GM23338 (cell line): ENCODE results near the gene TEX13B. TPM values are rescaled to one million over a fixed set of nuclear protein-coding genes. Genes with fewer than 3 reads are reported as not detected.

Source experiments
- ATAC-seq: fragments of 200-7000 bp; cut with Tn5 transposase; 3 replicates; pipeline ENCODE4 v1.9.1; 2020
- DNase-seq: peaks from one replicate; pipeline ENCODE4 v3.0.0-alpha.2; 2015; ENCODE audit warnings: low spot score
- H2AFZ ChIP-seq: fragments of 200-600 bp; sonication (generic); 2 replicates; pipeline ENCODE4 v1.8.0; 2016; ENCODE audit warnings: antibody characterized with exemption, mild to moderate bottlenecking, moderate library complexity
- H3F3A ChIP-seq: fragments of 200-600 bp; sonication (generic); replicated peaks from 2 replicates; pipeline ENCODE4 v1.8.0; 2017; ENCODE audit warnings: antibody characterized with exemption, mixed run types, low read depth
- H3K27ac ChIP-seq: fragments of 200-600 bp; sonication (generic); 2 replicates; pipeline ENCODE4 v1.6.1; 2016; ENCODE audit warnings: low read depth
- H3K27me3 ChIP-seq: fragments of 200-600 bp; sonication (generic); 2 replicates; pipeline ENCODE4 v1.8.0; 2016; ENCODE audit warnings: mild to moderate bottlenecking, mixed run types, moderate library complexity; ENCODE audit not compliant: insufficient read depth
- H3K36me3 ChIP-seq: fragments of 200-600 bp; sonication (generic); 2 replicates; pipeline ENCODE4 v1.8.0; 2016; ENCODE audit warnings: mild to moderate bottlenecking; ENCODE audit not compliant: insufficient read depth
- H3K4me1 ChIP-seq: fragments of 200-600 bp; sonication (generic); 2 replicates; pipeline ENCODE4 v1.8.0; 2016; ENCODE audit warnings: mild to moderate bottlenecking, moderate library complexity; ENCODE audit not compliant: insufficient read depth
- H3K4me2 ChIP-seq: fragments of 200-600 bp; sonication (generic); 2 replicates; pipeline ENCODE4 v1.7.1; 2017; ENCODE audit warnings: mixed run types
- H3K4me3 ChIP-seq: fragments of 200-600 bp; sonication (generic); 2 replicates; pipeline ENCODE4 v1.6.1; 2016; ENCODE audit warnings: mixed run types
- H3K79me2 ChIP-seq: fragments of 200-600 bp; sonication (generic); replicated peaks from 2 replicates; pipeline ENCODE4 v1.8.0; 2017; ENCODE audit warnings: mild to moderate bottlenecking; ENCODE audit not compliant: insufficient read depth
- H3K9me2 ChIP-seq: fragments of 200-600 bp; sonication (generic); 2 replicates; pipeline ENCODE4 v1.8.0; 2017; ENCODE audit not compliant: insufficient read depth
- H4K20me1 ChIP-seq: fragments of 200-600 bp; sonication (generic); replicated peaks from 2 replicates; pipeline ENCODE4 v1.8.0; 2017; ENCODE audit warnings: mild to moderate bottlenecking; ENCODE audit not compliant: insufficient read depth
- H3K27ac Mint-ChIP-seq: 2 replicates; pipeline ENCODE4 v1.8.0; 2020; ENCODE audit warnings: inconsistent platforms, mild to moderate bottlenecking, moderate library complexity, mixed read lengths
- H3K27me3 Mint-ChIP-seq: 3 replicates; pipeline ENCODE4 v1.8.0; 2022; ENCODE audit warnings: low read depth, mild to moderate bottlenecking, moderate library complexity, mixed read lengths, inconsistent platforms; ENCODE audit not compliant: insufficient read depth, poor library complexity
- H3K36me3 Mint-ChIP-seq: 3 replicates; pipeline ENCODE4 v1.8.0; 2021; ENCODE audit warnings: low read depth, mild to moderate bottlenecking, inconsistent platforms, moderate library complexity, mixed read lengths
- H3K4me1 Mint-ChIP-seq: 3 replicates; pipeline ENCODE4 v1.8.0; 2020; ENCODE audit warnings: mild to moderate bottlenecking, inconsistent platforms, mixed read lengths
- H3K4me3 Mint-ChIP-seq: 3 replicates; pipeline ENCODE4 v1.8.0; 2021; ENCODE audit warnings: moderate library complexity, mild to moderate bottlenecking, inconsistent platforms, mixed read lengths
- H3K9me3 Mint-ChIP-seq: 3 replicates; pipeline ENCODE4 v1.8.0; 2020; ENCODE audit warnings: moderate library complexity, mild to moderate bottlenecking, inconsistent platforms, mixed read lengths
- JUNB ChIP-seq: IDR thresholded peaks from one replicate; pipeline ENCODE4 v1.6.1; 2016; ENCODE audit warnings: antibody characterized with exemption; ENCODE audit not compliant: unreplicated experiment
- POLR2AphosphoS5 ChIP-seq: IDR thresholded peaks from 2 replicates; pipeline ENCODE4 v1.6.1; 2016; ENCODE audit warnings: antibody characterized with exemption, low read depth
- STAT1 ChIP-seq: IDR thresholded peaks from one replicate; pipeline ENCODE4 v1.6.1; 2016; ENCODE audit warnings: antibody characterized with exemption; ENCODE audit not compliant: unreplicated experiment
- long read RNA-seq: library from polyadenylated mRNA; unstranded; transcript quantifications from one replicate; pipeline ENCODE4 v2.0.0, GENCODE V29; 2020; ENCODE audit not compliant: unreplicated experiment
- polyA plus RNA-seq: library from polyadenylated mRNA; unstranded; fragments of >200 nt; fragmentation: Nextera tagmentation; extraction: Ambion mirVana; gene quantifications from 2 replicates; pipeline ENCODE4 v1.2.1, GENCODE V29; 2016
- total RNA-seq: library from RNA; depleted of rRNA; stranded (reverse); fragments of >200 nt; shearing (Covaris generic); gene quantifications from 2 replicates; pipeline ENCODE4 v1.2.3, GENCODE V29; 2014; rRNA removed
- TF ChIP-seq, protein P1 (sequence below): IDR thresholded peaks from one replicate; pipeline ENCODE4 v1.6.1; 2018; ENCODE audit warnings: antibody characterized with exemption; ENCODE audit not compliant: unreplicated experiment
- TF ChIP-seq, protein P2 (sequence below): fragments of 250-450 bp; sonication (Bioruptor Pico); IDR thresholded peaks from 2 replicates; pipeline ENCODE4 v1.5.0; 2020; ENCODE audit warnings: mild to moderate bottlenecking, moderate library complexity

Gene TEX13B, protein sequence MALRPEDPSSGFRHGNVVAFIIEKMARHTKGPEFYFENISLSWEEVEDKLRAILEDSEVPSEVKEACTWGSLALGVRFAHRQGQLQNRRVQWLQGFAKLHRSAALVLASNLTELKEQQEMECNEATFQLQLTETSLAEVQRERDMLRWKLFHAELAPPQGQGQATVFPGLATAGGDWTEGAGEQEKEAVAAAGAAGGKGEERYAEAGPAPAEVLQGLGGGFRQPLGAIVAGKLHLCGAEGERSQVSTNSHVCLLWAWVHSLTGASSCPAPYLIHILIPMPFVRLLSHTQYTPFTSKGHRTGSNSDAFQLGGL
- total RNA-seq, result 0.78 TPM in 1 of 2 replicates, not detected in the other
- 0.16 and 0.23 TPM in 2 replicates for polyA plus RNA-seq
- long read RNA-seq, result 0 reads

DNA sequence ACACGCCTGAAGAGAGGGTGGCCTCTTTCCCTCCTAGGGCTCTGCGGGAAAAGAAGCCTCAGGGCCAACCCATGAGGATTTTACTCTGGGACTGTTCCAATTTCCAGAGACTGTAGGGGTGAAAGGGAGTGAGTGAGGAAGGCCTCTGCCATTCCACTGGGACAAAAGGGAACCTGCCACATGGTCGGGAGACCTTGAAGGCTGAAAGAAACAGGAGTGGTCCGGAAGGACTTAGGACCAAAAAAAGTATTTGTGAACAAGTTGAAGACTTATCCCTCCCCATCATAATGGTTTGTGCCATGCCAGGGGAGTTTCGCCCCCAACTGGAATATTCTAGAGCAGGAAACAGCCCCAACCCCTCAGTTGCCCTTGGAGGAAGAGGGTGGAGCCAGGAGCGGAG is at the start of gene TEX13B:
TEX13B (minus strand) TSS at position 15 of the 400 bp plus-strand sequence. CDS start 243 bp downstream, outside the sequence.
- Histone ChIP-seq H3K4me1 (peaks cover 6% of the 10 kb centered on the region; the same call in 1 of the 2 replicates), H3K27ac (no peak within 1 kb of the TSS), H2AFZ (no peak within 1 kb of the TSS), H3K27me3 (no peaks in the 10 kb centered on the region), H4K20me1 (no peaks in the 10 kb centered on the region), H3K36me3 (no peaks in the 10 kb centered on the region), H3K4me3 (no peak within 1 kb of the TSS), H3K9me2 (no peaks in the 10 kb centered on the region), H3K79me2 (no peaks in the 10 kb centered on the region), H3F3A (no peaks in the 10 kb centered on the region), H3K4me2 (no peak within 1 kb of the TSS)
- H3K27ac Mint-ChIP-seq, result no peak within 1 kb of the TSS
- H3K27me3 Mint-ChIP-seq, result peaks cover 2% of the 10 kb centered on the region
- DNase-seq (no peak), ATAC-seq (no peak)
- H3K36me3 Mint-ChIP-seq, result peaks cover 28% of the 10 kb centered on the region; the same call in 2 of the 3 replicates
- H3K9me3 Mint-ChIP-seq, result no peaks in the 10 kb centered on the region
- H3K4me3 Mint-ChIP-seq, result no peak within 1 kb of the TSS; the same call in 2 of the 3 replicates
- TF ChIP-seq POLR2AphosphoS5, result no peak
- peaks cover 22% of the 10 kb centered on the region for H3K4me1 Mint-ChIP-seq

DNA sequence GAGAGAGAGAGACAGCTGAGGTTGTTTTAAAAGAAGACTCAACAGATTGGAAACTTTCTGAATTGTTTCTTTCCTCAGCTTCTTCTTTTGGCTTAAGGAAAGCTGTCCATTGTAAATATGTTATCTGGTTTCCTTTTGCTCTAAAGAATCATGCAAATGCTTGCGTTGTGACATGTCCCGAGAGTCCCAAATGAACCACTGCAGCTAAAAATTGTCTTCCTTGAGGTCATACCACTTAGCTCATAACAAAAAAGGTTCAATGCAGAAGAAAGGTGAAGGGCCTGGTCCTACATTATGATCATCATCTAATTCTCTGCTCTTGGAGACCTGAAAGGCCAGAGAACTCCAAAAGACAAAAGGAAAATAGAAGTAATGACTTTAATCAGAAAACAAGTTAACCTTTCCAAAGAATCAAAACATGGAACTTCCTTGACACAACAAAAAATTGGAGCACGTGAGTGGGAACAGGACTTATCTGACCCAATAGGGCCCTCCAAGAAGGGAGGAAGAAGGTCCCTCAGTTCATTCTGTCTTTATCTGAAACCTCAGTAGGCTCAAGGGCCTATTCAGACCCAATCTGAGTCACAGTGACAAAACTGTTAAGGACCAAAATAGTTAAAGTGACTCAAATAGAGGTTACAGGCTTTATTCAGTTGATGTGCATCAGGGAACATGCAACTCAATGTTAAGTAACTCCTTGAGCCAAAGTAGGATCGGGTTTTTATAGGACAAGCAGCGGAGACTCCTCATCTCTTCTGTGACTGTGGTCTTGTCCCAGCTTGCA is 48.0 kb upstream of the TEX13B start:
- peaks cover 4% of the 10 kb centered on the region for H3K27me3 Mint-ChIP-seq
- no peak overlapping the region for H3K4me2 ChIP-seq
- H3K36me3 Mint-ChIP-seq, result no peaks in the 10 kb centered on the region

More for the DNA sequence above, 48.0 kb upstream of the TEX13B start:
- H3K36me3 ChIP-seq, result no peaks in the 10 kb centered on the region
- no peaks in the 10 kb centered on the region; the same call in 1 of the 2 replicates for H3K4me1 ChIP-seq
- DNase-seq (no peak), ATAC-seq (no peak)
- H3K27ac ChIP-seq, result no peak overlapping the region
- TF ChIP-seq, protein P1, sequence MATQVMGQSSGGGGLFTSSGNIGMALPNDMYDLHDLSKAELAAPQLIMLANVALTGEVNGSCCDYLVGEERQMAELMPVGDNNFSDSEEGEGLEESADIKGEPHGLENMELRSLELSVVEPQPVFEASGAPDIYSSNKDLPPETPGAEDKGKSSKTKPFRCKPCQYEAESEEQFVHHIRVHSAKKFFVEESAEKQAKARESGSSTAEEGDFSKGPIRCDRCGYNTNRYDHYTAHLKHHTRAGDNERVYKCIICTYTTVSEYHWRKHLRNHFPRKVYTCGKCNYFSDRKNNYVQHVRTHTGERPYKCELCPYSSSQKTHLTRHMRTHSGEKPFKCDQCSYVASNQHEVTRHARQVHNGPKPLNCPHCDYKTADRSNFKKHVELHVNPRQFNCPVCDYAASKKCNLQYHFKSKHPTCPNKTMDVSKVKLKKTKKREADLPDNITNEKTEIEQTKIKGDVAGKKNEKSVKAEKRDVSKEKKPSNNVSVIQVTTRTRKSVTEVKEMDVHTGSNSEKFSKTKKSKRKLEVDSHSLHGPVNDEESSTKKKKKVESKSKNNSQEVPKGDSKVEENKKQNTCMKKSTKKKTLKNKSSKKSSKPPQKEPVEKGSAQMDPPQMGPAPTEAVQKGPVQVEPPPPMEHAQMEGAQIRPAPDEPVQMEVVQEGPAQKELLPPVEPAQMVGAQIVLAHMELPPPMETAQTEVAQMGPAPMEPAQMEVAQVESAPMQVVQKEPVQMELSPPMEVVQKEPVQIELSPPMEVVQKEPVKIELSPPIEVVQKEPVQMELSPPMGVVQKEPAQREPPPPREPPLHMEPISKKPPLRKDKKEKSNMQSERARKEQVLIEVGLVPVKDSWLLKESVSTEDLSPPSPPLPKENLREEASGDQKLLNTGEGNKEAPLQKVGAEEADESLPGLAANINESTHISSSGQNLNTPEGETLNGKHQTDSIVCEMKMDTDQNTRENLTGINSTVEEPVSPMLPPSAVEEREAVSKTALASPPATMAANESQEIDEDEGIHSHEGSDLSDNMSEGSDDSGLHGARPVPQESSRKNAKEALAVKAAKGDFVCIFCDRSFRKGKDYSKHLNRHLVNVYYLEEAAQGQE, result no peak
- TF ChIP-seq STAT1, result no peak
- TF ChIP-seq JUNB, result no peak
- TF ChIP-seq, protein P2, sequence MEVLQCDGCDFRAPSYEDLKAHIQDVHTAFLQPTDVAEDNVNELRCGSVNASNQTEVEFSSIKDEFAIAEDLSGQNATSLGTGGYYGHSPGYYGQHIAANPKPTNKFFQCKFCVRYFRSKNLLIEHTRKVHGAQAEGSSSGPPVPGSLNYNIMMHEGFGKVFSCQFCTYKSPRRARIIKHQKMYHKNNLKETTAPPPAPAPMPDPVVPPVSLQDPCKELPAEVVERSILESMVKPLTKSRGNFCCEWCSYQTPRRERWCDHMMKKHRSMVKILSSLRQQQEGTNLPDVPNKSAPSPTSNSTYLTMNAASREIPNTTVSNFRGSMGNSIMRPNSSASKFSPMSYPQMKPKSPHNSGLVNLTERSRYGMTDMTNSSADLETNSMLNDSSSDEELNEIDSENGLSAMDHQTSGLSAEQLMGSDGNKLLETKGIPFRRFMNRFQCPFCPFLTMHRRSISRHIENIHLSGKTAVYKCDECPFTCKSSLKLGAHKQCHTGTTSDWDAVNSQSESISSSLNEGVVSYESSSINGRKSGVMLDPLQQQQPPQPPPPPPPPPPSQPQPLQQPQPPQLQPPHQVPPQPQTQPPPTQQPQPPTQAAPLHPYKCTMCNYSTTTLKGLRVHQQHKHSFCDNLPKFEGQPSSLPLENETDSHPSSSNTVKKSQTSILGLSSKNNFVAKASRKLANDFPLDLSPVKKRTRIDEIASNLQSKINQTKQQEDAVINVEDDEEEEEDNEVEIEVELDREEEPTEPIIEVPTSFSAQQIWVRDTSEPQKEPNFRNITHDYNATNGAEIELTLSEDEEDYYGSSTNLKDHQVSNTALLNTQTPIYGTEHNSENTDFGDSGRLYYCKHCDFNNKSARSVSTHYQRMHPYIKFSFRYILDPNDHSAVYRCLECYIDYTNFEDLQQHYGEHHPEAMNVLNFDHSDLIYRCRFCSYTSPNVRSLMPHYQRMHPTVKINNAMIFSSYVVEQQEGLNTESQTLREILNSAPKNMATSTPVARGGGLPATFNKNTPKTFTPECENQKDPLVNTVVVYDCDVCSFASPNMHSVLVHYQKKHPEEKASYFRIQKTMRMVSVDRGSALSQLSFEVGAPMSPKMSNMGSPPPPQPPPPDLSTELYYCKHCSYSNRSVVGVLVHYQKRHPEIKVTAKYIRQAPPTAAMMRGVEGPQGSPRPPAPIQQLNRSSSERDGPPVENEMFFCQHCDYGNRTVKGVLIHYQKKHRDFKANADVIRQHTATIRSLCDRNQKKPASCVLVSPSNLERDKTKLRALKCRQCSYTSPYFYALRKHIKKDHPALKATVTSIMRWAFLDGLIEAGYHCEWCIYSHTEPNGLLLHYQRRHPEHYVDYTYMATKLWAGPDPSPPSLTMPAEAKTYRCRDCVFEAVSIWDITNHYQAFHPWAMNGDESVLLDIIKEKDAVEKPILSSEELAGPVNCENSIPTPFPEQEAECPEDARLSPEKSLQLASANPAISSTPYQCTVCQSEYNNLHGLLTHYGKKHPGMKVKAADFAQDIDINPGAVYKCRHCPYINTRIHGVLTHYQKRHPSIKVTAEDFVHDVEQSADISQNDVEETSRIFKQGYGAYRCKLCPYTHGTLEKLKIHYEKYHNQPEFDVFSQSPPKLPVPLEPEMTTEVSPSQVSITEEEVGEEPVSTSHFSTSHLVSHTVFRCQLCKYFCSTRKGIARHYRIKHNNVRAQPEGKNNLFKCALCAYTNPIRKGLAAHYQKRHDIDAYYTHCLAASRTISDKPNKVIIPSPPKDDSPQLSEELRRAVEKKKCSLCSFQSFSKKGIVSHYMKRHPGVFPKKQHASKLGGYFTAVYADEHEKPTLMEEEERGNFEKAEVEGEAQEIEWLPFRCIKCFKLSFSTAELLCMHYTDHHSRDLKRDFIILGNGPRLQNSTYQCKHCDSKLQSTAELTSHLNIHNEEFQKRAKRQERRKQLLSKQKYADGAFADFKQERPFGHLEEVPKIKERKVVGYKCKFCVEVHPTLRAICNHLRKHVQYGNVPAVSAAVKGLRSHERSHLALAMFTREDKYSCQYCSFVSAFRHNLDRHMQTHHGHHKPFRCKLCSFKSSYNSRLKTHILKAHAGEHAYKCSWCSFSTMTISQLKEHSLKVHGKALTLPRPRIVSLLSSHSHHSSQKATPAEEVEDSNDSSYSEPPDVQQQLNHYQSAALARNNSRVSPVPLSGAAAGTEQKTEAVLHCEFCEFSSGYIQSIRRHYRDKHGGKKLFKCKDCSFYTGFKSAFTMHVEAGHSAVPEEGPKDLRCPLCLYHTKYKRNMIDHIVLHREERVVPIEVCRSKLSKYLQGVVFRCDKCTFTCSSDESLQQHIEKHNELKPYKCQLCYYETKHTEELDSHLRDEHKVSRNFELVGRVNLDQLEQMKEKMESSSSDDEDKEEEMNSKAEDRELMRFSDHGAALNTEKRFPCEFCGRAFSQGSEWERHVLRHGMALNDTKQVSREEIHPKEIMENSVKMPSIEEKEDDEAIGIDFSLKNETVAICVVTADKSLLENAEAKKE (CRISPR knock-in tag), result no peak
- Mint-ChIP-seq H3K4me3 (no peak overlapping the region), H3K4me1 (peaks cover 8% of the 10 kb centered on the region; the same call in 2 of the 3 replicates), H3K9me3 (no peaks in the 10 kb centered on the region), H3K27ac (no peak overlapping the region)
- H4K20me1 ChIP-seq, result no peaks in the 10 kb centered on the region
- H3F3A ChIP-seq, result no peaks in the 10 kb centered on the region
- H3K27me3 ChIP-seq, result no peaks in the 10 kb centered on the region
- no peaks in the 10 kb centered on the region for H3K9me2 ChIP-seq
- no peak overlapping the region for H2AFZ ChIP-seq
- no peak overlapping the region for H3K4me3 ChIP-seq
- H3K79me2 ChIP-seq, result no peaks in the 10 kb centered on the region
